ENCODE measurements around the gene ANGPT4. TPM values are rescaled to one million over a fixed set of nuclear protein-coding genes. Genes with fewer than 3 reads are reported as not detected.

ANGPT4 gene
- total and polyA plus RNA-seq, 2 of the 13 experiments (the other 11 are each of a cell fraction or from before 2014, with no cell fraction given) = not detected

- no peak for TF ChIP-seq CEBPZ (IDR thresholded peaks at IDR 0.05; ENCODE audit: low read length)
- TF ChIP-seq TFE3 (CRISPR knock-in tag; IDR thresholded peaks at IDR 0.05) = peak; percentile 69; the same call in 1 of the 2 replicates
- 0 out of 2 replicates have a peak, but pooled peaks have one; percentile 43 for TF ChIP-seq TP53 (CRISPR knock-in tag; conservative IDR thresholded peaks at IDR 0.05)
- 0 out of 2 replicates have a peak, but pooled peaks have one; percentile 80 for TF ChIP-seq ATAD3A (CRISPR knock-in tag; IDR thresholded peaks at IDR 0.05)
- TF ChIP-seq YEATS2 (CRISPR knock-in tag; IDR thresholded peaks at IDR 0.05; ENCODE audit: borderline replicate concordance) = no peak
- 0 out of 2 replicates have a peak, but pooled peaks have one; percentile 39 for TF ChIP-seq ZSCAN21 (CRISPR knock-in tag; IDR thresholded peaks at IDR 0.05; ENCODE audit: borderline replicate concordance)
- peak; percentile 93 for TF ChIP-seq NKX3-1 (CRISPR knock-in tag; IDR thresholded peaks at IDR 0.05)
- 0 out of 2 replicates have a peak, but pooled peaks have one; percentile 60 for TF ChIP-seq FLYWCH1 (CRISPR knock-in tag; IDR thresholded peaks at IDR 0.05)
- TF ChIP-seq SP140L (CRISPR knock-in tag; IDR thresholded peaks at IDR 0.05; ENCODE audit: borderline replicate concordance) = no peak
- TF ChIP-seq ATM (IDR thresholded peaks at IDR 0.05; ENCODE audit: borderline replicate concordance) = no peak
- TF ChIP-seq THAP11 (CRISPR knock-in tag; IDR thresholded peaks at IDR 0.05) = peak; percentile 46; the same call in 1 of the 2 replicates
- TF ChIP-seq NFAT5 (CRISPR knock-in tag; IDR thresholded peaks at IDR 0.05) = peak; percentile 84; the same call in 1 of the 2 replicates
- 0 out of 2 replicates have a peak, but pooled peaks have one; percentile 15 for TF ChIP-seq PAXIP1 (CRISPR knock-in tag; conservative IDR thresholded peaks at IDR 0.05)
These were observed 37.4 kb downstream of the ANGPT4 start (continued) for GRCh38 chr20:878511-879307.
